Hepatic stellate cell (primary cell): ENCODE results near the gene CHMP1A.
"Not testable (repeated sequence)": the region's sequence is repeated elsewhere in the genome, so short reads cannot be mapped to it uniquely, and the experiment has no call there.

ENCODE experiments used
- DNase-seq: peaks from one replicate; pipeline ENCODE4 v3.0.0; 2011; ENCODE audit warnings: low spot score

Gene CHMP1A

GRCh38 chr16:89691986-89692569 lies 34.6 kb upstream of the CHMP1A start:
- DNase-seq: no peak

GRCh38 chr16:89691231-89691985 lies 33.9 kb upstream of the CHMP1A start:
- DNase-seq: no peak

GRCh38 chr16:89690392-89690901 lies 32.9 kb upstream of the CHMP1A start:
- no peak for DNase-seq

DNA sequence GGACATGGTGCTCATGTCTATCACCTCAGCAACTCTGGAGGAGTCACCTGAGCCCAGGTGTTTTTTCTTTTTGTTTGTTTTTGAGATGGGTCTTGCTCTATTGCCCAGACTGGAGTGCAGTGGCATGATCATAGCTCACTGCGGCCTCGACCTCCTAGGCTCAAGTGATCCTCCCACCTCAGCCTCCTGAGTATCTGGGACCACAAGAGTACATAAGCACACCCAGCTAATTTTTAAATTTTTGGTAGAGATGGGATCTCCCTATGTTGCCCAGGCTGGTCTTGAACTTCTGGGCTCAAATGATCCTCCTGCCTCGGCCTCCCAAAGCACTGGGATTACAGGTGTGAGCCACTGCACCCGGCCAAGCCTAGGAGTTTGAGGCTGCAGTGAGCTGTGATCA lies 32.1 kb upstream of the CHMP1A start:
- DNase-seq: not testable (repeated sequence)

GRCh38 chr16:89689142-89689541 lies 31.6 kb upstream of the CHMP1A start:
- DNase-seq: no peak

DNA sequence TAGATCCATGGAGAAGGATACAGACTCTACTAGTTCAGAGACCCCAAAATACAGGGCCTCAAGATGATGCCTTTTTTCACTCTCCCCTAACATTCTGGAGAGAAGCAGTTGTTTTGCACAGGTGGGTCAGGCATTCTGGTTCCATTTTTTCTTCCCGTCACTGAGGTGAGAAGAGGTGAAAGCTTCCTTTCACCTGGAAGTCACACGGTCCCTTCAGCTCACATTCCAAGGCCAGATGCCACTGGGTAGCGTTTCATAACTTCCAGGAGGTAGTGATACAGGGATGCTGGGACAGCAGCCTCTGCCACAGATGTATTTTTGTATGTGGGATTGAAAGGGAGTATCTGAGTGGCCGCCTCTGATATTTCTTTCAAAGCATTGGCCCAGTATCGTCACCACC lies 30.9 kb upstream of the CHMP1A start:
- DNase-seq: no peak

DNA sequence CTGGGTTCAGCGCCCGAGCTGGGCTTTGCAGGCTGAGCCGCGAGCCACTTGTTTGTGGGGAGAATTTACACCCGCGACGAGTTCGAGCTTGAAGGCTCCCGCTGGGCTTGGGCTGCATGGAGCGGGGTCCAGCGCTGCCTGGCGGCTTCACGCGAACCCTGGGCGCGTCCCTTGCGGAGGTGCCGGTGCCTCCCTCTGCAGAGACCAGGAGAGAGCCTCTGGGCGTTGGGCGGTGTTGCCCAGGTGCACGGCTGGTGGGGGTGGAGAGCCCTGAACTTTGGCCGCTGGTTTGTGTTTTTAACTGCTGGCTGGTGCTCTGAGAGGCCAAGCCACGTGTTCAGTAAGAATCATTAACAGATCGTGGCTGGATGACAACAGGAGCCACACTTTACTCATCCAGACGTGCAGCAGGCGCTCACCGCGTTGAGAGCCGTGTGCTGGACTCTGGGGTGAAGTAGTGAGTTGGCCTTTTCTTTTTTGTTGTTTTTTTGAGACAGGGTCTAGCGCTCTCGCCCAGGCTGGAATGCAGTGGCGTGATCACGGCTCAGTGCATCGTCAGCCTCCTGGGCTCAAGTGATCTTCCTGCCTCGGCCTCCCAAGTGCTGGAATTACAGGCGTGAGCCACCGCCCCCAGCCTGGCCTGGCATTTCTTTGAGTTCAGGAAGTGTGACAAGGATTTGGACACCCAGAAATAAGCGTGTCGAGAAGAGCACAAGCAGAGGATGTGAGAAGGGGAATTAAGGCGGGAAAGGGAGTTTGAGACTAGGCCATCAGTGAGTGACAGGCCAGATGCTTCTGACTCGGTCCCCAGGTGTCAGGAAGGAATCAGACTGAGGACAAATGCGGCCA lies 29.8 kb upstream of the CHMP1A start:
- DNase-seq: peak; percentile 60

DNA sequence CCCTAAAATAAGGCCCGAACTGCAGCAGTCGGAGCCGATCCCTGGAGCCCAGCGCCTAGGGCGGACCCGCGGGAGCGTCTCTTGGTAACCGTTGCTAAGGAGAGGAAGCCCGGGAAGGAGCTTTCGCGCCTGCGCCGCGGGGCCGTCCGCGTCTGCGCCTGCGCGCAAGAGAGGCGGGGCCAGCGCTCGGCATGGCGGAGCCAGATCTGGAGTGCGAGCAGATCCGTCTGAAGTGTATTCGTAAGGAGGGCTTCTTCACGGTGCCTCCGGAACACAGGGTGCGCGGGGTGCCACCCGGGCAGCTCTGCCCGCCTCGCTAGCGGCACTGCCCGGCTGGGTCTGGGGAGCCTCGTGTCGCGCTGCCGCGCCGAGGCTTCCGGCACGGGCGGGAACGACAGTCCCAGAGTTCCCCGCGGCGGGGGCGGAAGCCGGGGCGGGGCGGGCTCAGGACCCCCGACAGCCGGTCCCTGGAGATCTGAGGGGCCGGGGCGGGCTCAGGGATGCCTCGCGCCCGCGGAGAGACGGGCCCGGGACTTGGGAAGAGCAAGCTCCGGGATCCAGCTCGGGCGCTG lies 29.1 kb upstream of the CHMP1A start, which contains the start of gene CDK10:
Gene CDK10, plus strand, starts transcription at position 170 of the 572 bp plus-strand sequence. Its CDS starts 22 bp downstream, at position 192.
- DNase-seq: peak; percentile 99

GRCh38 chr16:89685916-89686315 lies 28.4 kb upstream of the CHMP1A start:
- DNase-seq: no peak

DNA sequence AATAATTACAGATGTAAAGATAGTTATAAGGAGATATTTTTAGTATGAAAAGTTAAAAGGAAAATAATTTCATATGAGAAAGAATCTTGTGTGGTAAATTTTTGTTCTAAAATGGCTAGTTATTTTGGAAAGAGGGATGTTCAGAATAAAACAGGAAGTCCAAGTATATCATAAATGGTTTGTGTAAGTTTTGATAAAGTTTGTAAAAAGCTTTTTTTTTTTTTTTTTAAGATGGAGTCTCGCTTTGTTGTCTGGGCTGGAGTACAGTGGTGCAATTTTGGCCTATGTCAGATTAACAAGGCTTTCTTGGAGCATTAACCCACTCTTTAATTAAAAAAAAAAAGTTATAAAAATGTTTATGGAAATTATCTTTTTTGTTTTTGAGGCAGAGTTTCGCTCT lies 20.8 kb upstream of the CHMP1A start:
- DNase-seq: no peak

DNA sequence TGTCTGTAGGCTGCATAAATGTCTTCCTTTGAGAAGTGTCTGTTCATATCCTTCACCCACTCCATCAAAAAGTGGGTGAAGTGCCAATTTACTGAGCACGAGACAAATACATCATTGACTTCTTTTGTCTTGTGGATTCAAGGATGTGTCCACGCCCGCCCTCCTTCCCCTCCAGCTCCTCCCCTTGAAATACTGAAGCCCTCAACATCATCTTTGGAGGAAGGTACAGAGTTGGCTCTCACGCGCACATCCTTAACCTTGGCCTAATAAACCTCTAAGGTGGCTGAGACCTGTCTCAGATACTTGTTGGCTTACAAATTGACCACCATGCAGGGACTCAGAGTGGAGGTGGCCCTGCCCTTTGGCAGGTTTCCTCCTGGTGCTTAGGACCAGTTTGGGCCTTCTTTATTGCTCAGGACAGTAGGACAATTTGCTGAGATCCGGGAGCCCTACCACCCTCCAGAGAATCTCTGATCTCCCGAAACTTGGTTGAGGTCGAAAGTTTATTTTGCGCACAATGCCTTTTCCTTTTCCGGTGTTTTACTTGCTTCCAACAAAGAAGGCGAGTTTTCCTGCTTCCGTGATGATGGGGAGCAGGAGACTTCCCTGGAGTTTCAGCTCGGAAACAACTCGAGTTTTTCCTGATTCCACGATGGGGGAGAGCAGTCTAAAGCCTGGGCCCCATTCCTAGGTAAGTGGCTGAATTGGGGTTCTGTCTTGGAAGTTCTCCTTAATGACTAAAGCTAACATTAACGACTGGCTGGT lies 14.9 kb upstream of the CHMP1A start:
- no peak for DNase-seq

DNA sequence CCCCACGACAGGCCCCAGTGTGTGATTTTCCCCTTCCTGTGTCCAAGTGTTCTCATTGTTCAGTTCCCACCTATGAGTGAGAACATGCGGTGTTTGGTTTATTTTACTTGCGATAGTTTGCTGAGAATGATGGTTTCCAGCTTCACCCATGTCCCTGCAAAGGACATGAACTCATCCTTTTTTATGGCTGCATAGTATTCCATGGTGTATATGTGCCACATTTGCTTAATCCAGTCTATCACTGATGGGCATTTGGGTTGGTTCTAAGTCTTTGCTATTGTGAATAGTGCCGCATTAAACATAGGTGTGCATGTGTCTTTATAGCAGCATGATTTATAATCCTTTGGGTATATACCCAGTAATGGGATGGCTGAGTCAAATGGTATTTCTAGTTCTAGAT lies 14.1 kb upstream of the CHMP1A start:
- not testable (repeated sequence) for DNase-seq

- peak; percentile 35 for DNase-seq
Measured at GRCh38 chr16:89670496-89671431, 13.3 kb upstream of the CHMP1A start.

DNA sequence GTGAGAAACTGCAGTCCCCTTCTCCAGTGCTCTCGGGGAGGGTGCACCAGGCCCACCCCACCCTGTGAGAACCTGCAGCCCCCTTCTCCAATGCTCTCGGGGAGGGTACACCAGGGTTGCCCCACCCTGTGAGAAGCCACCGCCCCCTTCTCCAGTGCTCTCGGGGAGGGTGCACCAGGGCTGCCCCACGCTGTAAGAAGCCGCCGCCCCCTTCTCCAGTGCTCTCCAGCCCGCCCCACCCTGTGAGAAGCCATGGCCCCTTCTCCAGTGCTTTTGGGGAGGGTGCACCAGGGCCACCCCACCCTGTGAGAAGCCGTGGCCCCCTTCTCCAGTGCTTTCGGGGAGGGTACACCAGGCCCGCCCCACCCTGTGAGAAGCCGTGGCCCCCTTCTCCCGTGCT lies 12.2 kb upstream of the CHMP1A start:
- DNase-seq: no peak

GRCh38 chr16:89668790-89669158 lies 11.3 kb upstream of the CHMP1A start:
- no peak for DNase-seq

GRCh38 chr16:89667633-89668032 lies 10.1 kb upstream of the CHMP1A start:
- DNase-seq: no peak

GRCh38 chr16:89667000-89667399 lies 9.5 kb upstream of the CHMP1A start:
- DNase-seq: not testable (repeated sequence)

GRCh38 chr16:89664238-89664637 lies 6.7 kb upstream of the CHMP1A start:
- not testable (repeated sequence) for DNase-seq

- DNase-seq: no peak
Measured at GRCh38 chr16:89661215-89661614, 3.7 kb upstream of the CHMP1A start.

- no peak for DNase-seq
Measured at GRCh38 chr16:89660146-89660545, 2.6 kb upstream of the CHMP1A start.
